ENCODE results near the gene SMYD3. TPM values are rescaled to one million over a fixed set of nuclear protein-coding genes. Genes with fewer than 3 reads are reported as not detected.

The SMYD3 gene
- polyA plus RNA-seq, 1 donor from 2014 or later = 48.6 TPM

GRCh38 chr1:246278371-246278770, 228.7 kb downstream of the SMYD3 start:
- H3K9me3 ChIP-seq (ENCODE audit: low read length) = no peaks in the 10 kb centered on the region
- no peaks in the 10 kb centered on the region for H3K27me3 ChIP-seq (ENCODE audit: insufficient read depth, low read depth, low read length)
- no peak overlapping the region for H2AFZ ChIP-seq (ENCODE audit: low read depth, low read length)
- TF ChIP-seq MXI1 (conservative IDR thresholded peaks at IDR 0.05; ENCODE audit: poor library complexity, severe bottlenecking) (no peak), REST (IDR thresholded peaks at IDR 0.05; ENCODE audit: borderline replicate concordance) (no peak), POLR2AphosphoS5 (IDR thresholded peaks at IDR 0.05) (no peak), EP300 (conservative IDR thresholded peaks at IDR 0.05; ENCODE audit: poor library complexity, severe bottlenecking) (no peak), CTCF (IDR thresholded peaks at IDR 0.05; ENCODE audit: poor library complexity, severe bottlenecking) (no peak), SMC3 (conservative IDR thresholded peaks at IDR 0.05; ENCODE audit: poor library complexity) (no peak), RAD21 (conservative IDR thresholded peaks at IDR 0.05) (no peak), TAF1 (IDR thresholded peaks at IDR 0.05; ENCODE audit: low read depth) (no peak), EZH2 (IDR thresholded peaks at IDR 0.05; ENCODE audit: borderline replicate concordance, insufficient read depth, low read length, poor library complexity, severe bottlenecking) (no peak)
- H3K79me2 ChIP-seq (replicated peaks; ENCODE audit: insufficient read depth, low read length) = no peaks in the 10 kb centered on the region
- no peak overlapping the region for H3K4me3 ChIP-seq (ENCODE audit: low read length)
- H3K9me2 ChIP-seq (ENCODE audit: insufficient read depth, low read length) = no peaks in the 10 kb centered on the region
- H4K20me1 ChIP-seq (ENCODE audit: insufficient read depth) = no peaks in the 10 kb centered on the region
- no peaks in the 10 kb centered on the region for H3F3A ChIP-seq (ENCODE audit: insufficient read depth, low read length, poor library complexity, severe bottlenecking)
- H3K27ac ChIP-seq (ENCODE audit: low read length) = no peak overlapping the region
- H3K36me3 ChIP-seq (ENCODE audit: insufficient read depth, low read length) = no peaks in the 10 kb centered on the region
- H3K4me2 ChIP-seq (ENCODE audit: low read length) = no peak overlapping the region
- H3K9ac ChIP-seq (ENCODE audit: low read length) = no peak overlapping the region

GRCh38 chr1:246275036-246275435, 232.0 kb downstream of the SMYD3 start:
- H3K9me2 ChIP-seq (ENCODE audit: insufficient read depth, low read length) = no peaks in the 10 kb centered on the region
- no peak overlapping the region for H2AFZ ChIP-seq (ENCODE audit: low read depth, low read length)
- H3K79me2 ChIP-seq (replicated peaks; ENCODE audit: insufficient read depth, low read length) = no peaks in the 10 kb centered on the region
- TF ChIP-seq TAF1 (IDR thresholded peaks at IDR 0.05; ENCODE audit: low read depth) (no peak), CTCF (IDR thresholded peaks at IDR 0.05; ENCODE audit: poor library complexity, severe bottlenecking) (no peak), EP300 (conservative IDR thresholded peaks at IDR 0.05; ENCODE audit: poor library complexity, severe bottlenecking) (no peak), REST (IDR thresholded peaks at IDR 0.05; ENCODE audit: borderline replicate concordance) (no peak), SMC3 (conservative IDR thresholded peaks at IDR 0.05; ENCODE audit: poor library complexity) (no peak), RAD21 (conservative IDR thresholded peaks at IDR 0.05) (no peak), EZH2 (IDR thresholded peaks at IDR 0.05; ENCODE audit: borderline replicate concordance, insufficient read depth, low read length, poor library complexity, severe bottlenecking) (no peak), MXI1 (conservative IDR thresholded peaks at IDR 0.05; ENCODE audit: poor library complexity, severe bottlenecking) (no peak), POLR2AphosphoS5 (IDR thresholded peaks at IDR 0.05) (no peak)
- H3K36me3 ChIP-seq (ENCODE audit: insufficient read depth, low read length) = no peaks in the 10 kb centered on the region
- H3F3A ChIP-seq (ENCODE audit: insufficient read depth, low read length, poor library complexity, severe bottlenecking) = no peaks in the 10 kb centered on the region
- H4K20me1 ChIP-seq (ENCODE audit: insufficient read depth) = no peaks in the 10 kb centered on the region
- no peak overlapping the region for H3K9ac ChIP-seq (ENCODE audit: low read length)
- no peaks in the 10 kb centered on the region for H3K27me3 ChIP-seq (ENCODE audit: insufficient read depth, low read depth, low read length)
- no peak overlapping the region for H3K4me2 ChIP-seq (ENCODE audit: low read length)
- no peak overlapping the region for H3K4me3 ChIP-seq (ENCODE audit: low read length)
- H3K9me3 ChIP-seq (ENCODE audit: low read length) = no peaks in the 10 kb centered on the region
- H3K27ac ChIP-seq (ENCODE audit: low read length) = no peak overlapping the region

Data from neural cell (in vitro differentiated cells).